GM19035 (cell line): ENCODE data around the gene GRIK3.
"Not testable (repeated sequence)": the region's sequence is repeated elsewhere in the genome, so short reads cannot be mapped to it uniquely, and the experiment has no call there.

Source experiments
- ATAC-seq: cut with Tn5 transposase; IDR thresholded peaks from one replicate; pipeline ENCODE4 v1.9.1; 2021; ENCODE audit not compliant: unreplicated experiment

Gene GRIK3

DNA sequence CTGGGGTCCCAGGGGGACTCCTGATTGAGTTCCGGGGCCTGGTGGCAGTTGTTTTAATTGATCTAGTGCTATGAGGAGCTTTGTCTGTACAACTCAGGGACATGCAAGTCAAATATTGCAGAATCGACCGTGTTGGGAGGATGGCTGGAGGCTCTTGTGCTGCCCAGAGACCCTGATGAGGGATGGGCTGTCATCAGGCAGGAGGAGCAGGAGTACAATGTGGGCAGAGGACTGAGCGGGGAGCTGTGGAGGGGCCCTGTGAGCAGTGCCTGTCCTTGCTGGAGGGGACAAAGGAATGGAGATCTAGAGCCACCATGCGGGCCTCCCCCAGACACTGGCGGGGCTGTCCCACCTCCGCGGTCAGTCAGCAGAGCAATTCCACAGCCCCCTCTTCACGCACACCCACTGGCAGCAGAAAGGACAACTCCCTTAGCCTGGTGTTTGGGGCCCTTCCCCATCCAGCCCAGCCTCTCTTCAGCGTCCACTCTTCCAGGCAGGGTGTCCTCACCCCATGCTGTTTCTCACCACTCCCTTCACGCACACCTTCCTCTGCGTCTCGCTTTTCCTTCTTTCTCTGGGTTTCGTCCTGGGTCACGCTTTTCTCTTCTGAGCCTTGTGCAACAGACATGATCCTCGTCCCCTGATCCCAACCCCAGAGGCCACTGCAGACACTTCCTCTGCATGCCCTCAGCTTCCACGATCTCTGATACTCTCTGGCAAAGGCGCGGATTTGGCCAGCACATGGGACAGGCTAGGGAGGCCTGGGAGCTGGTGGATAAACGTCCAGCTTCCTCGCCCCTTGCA lies 122.6 kb downstream of the GRIK3 start:
- no peak for ATAC-seq

DNA sequence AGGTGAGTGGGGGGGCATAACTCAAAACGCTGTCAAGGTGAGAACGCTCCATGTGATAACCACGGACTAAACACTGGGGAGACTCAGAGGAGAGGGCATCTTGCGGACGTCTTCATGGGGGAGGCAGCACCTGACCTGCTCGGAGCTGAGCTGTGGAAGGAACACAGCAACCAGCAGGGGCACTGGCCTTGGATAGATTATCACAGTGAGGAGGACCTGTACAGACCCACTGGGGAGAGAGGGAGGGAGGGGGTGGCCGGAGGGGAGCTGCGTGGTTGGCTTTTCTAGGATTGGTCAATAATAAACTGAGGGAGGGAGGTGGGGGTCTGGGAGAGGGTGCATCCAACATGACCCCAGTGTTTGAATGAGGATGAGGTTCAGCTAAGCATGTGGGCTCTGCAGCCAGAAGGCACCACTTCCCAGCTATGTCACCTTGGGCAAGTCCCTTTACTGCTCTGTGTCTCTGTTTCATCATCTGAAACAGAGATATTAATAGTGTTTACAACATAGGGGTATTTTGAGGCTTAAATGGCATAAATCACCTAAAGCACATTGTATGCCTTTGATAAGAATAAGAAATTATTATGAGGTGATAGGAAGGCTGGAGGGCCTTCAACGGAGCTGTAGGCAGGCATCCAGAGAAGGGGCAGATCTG lies 123.3 kb downstream of the GRIK3 start:
- no peak for ATAC-seq

DNA sequence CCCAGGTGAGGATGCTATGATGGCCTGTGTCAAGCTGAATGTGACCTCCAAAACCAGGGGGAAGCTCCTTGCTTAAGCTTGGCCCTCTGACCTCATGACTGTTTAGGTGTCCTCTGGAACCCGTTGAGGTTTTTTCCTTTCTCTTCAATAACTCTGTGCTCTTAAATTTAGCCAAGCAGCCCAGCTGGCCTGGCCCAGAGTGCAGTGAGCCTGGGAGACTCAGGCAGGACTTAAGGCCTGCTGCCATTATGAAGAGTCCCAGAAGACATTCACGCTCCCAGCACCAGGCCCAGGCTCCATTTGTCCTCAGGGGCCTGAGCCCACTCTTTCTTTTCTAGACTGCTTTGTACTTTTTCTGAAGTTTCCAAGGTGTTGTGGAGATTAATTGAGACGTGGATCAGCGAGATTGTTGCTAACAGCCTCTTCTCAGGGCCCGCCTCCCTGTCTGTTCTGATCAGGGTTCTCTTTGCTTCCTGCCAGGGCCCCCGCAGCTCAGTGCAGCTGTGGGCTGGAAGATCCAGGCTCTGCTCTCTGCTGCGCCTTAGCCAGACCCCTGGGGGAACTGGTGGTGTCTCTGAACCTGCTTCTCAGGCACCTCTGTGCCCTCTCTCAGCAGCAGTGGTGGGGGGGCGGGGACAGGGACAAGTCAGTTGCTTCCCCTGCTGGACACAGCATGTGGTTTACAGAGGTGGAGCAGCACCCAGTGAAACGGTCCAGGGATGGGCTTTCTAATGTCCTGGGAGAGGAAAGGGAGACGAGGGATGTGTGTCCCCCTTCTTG lies 124.2 kb downstream of the GRIK3 start:
- no peak for ATAC-seq

DNA sequence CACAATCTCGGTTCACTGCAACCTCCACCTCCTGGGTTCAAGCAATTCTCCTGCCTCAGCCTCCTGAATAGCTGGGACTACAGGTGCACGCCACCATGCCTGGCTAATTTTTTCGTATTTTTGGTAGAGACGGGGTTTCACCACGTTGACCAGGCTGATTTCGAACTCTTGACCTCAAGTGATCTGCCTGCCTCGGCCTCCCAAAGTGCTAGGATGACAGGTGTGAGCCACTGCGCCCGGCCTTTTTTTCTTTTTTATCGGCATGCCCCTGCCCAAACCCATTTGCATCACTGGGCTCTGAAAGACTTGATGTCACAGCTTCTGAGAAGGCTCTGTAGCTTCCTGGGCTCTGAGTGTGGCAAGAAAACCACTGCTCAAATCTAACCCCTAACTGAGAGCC lies 125.0 kb downstream of the GRIK3 start:
- not testable (repeated sequence) for ATAC-seq

DNA sequence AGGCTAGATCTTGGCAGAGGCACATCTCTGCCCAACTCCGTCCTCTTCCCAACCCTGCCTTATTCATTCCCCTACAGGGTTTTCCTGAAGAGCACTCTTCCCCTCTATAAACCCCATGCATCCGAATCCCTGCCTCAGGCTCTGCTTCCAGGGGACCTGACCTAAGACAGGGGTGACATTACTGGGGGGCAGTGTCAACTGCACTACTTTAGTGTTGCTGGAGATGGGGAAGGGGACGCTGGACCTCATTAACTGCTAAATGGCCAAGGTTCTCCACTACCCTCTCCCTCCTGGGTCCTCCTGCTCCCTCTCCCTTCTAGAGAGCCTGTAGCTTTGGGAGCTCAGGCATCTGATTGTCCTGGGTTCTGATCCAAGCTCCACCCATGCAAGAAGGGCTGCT lies 126.2 kb downstream of the GRIK3 start:
- ATAC-seq = no peak

DNA sequence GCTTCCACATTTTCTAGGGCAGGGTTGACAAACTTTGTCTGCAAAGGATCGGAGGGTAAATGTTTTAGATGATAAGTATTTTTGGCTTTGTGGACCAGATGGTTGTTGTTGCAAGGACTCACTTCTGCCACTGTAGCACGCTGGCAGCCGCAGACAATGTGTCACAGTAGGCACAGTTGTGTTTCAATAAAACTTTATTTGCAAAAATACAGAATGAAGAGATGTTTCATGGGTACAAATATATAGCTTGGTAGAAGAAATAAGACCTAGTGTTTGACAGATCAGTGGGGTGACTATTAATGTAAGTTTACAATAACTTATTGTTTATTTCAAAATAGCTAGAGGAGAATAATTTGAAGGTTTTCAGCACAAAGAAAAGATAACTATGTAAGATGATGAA lies 127.8 kb downstream of the GRIK3 start:
- no peak for ATAC-seq

DNA sequence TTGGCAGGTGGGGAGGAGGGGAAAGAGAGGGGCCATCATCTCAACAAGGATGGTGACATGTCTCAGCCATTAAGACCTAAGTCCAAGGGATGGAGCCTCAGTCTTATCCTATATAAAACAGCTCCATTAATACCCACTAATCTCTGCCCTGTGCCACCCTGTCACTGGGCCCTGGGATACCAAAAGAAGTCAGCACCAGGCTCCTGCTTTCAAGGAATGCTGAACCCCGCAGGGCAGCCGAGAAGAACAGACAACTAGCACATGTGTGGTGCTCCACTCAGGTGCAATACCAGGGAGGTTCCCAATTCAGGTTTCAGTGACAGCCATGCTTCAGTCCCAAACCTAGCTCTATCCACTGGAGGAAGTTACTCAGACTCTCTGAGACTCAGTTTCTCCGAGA lies 128.4 kb downstream of the GRIK3 start:
- no peak for ATAC-seq

DNA sequence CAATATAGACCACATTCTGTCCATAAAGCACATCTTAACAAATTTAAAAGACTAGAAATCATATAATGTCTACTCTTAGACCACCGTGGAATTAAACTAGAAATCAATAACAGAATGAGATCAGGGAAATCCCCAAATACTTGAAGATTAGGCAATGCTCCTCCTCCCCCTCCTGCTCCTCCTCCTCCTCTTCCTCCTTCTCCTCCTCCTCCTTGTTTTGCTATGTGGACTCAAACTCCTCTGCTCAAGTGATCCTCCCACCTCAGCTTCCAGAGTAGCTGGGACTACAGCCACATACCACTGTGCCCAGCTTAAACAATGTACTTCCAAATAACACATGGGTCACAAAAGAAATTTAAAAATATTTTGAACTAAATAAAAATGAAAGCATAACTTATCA lies 134.2 kb downstream of the GRIK3 start:
- no peak for ATAC-seq

DNA sequence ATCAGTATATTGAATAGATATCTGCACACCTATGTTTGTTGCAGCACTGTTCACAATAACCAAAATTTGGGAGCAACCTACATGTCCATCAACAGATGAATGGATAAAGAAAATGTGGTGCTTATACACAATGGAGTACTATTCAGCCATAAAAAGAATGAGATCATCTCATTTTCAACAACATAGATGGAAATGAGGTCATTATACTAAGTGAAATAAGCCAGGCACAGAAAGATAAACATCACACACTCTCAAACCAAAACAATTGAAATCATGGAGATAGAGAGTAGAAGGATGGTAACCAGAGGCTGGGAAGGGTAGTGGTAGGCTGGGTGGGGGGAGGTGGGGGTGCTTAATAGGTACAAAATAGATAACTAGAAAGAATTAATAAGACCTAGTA lies 136.5 kb downstream of the GRIK3 start:
- not testable (repeated sequence) for ATAC-seq

DNA sequence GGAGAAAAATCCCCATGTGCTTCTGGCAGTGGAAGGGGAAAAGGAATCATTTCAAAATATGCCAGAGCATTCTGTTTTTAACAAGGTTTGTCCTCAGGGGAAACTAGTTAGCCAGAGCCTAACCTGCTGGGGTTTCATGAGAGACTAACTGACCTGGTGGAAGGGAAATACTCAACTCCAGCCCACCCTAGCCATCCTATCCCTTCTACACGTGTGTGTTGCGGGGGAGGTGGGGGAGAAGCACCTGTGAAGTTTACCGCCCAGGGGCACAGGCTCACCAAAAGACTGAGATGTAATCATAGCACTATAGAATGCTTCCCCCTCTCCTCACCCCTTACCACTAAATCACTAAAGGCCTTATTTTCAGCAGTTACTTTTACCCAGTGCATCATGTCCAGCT lies 139.5 kb downstream of the GRIK3 start:
- ATAC-seq = no peak

DNA sequence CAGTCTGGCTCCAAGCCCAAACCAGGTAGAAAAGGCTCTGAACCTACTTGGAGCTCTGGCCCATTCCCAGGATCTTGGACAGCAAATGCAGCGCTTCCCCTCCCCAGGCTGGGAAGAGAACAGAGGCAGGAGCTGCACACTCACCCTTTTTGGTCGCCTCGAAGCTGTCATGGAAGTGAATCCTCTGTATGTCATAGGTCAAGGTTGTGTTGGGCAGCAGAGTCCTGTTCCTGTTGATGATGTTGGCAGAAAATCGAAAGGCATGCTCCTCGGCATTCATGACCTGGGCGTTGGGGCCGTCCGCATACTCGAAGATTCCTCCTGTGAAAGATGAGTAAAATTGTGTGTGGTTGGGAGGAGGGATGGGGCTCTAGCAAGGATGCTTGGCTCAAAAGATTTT lies 143.5 kb downstream of the GRIK3 start:
- ATAC-seq = no peak

DNA sequence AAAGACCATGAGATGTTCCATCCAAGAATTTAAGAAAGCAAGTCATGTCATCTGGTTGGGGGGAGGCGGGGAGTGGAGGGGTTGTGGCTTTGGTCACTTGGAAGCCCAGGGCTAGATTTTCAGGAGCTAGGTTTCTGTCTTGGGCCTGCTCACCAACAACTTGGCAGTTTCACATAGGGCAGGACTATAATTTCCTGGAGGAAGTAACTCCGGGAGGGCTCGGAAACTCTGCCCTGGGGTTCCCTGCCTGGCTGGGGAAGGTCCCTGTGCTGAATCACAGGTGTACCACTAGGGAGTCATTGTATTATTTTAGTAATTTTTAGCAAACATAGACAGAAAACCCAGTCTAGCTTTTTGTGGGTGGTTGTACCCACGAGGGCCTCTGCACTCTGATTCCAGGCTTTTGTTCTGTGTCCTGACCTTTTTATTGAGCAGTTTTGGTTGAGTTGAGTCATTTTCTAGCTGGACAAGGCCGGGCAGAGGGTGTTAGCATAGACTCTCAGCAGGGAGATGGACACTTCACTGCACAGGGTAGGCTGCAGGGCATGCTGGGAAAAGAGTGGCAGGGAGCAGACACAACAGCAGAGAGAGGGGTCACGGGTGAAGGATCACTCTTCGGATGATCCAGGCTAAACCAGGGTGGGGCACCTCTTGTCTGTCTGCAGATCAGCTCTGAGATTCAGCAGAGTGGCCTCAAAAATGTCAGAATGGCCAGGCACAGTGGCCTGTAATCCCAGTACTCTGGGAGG lies 144.7 kb downstream of the GRIK3 start:
- no peak for ATAC-seq

DNA sequence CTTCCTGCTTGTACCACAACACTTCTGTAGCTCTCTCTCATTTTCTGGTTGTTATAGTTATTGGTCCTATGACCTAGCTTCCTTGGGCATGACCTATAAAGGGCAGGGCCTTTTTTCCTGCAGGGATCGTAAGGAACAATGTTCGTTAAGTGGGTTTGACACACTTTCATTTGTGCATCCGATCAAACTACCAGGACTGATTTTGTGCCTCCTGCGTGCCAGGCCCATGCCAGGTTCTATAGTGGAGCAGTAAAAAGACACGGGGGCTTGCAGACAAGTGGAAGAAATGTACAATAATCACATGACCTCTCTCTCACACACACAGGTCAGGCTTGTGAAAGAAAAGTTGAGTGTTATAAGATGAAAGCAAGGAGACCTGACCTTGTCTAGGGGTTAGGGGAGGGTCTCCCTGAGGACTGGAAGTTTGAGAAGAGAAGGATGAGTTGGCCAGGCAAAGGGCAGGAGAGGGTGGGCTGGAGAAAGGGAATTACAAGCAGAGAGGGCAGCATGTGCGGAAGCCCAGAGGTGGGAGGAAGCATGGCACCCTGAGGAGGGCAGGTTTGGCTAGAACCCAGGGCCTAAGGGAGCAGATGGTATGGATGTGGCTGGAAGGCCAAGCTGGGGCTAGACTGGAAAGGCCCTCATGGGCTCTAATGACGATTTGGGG lies 145.4 kb downstream of the GRIK3 start:
- no peak for ATAC-seq

DNA sequence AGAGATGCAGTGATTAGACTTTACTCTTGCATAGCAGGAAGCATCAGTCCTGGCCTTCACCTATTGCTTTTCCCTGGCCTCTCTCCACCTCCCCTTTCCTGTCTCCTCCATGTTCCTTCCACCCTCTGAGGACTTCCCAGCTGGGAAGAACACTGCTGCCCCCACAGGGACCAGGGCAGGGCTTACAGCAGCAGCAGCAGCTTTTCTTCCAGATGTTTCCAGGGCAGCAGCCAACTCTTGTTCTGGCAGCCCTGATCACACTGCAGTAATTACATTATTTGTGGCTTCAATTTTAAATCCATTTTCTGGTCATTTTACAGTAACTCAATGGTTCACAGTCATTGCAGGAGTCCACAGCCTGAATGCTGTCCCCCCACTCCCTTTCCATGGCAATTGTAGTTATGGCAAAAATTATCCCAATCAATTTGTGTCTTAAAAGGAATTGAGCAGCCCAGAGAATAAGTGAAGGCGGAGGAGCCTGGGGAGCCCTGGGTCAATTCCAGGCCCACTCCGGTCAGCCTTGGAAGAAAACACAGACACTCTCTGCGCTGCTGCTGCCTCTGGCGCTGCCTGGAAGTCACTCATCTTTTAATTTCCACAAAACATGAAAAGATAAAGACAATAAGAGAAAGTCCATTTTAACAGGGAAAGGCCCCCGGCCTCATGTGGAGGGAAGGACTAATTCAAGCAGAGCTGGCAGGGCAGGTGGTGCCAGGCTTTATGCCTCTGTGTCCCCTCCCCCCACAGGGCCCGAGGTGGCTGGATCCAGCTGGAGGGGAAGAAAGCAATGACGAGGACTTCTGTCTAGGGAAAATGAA lies 148.6 kb downstream of the GRIK3 start:
- ATAC-seq = no peak

DNA sequence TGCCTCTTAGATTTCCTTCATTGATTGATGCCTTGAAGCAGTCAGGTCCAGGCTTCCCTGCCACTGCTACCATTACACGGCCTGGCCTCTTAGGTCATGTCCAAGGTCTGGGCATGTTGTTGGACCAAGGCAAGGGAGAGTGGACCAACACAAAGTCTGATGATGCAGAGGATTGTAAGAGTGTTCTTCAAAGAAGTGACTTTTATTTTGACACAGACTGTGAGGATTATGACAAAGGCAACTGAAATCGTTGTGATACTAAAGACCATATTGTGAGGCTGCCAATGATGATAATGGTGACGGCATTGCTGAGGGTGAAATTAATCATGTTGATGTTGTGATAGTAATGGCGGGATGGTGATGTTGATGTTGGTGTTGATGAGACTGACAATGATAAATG lies 149.5 kb downstream of the GRIK3 start:
- ATAC-seq = no peak

DNA sequence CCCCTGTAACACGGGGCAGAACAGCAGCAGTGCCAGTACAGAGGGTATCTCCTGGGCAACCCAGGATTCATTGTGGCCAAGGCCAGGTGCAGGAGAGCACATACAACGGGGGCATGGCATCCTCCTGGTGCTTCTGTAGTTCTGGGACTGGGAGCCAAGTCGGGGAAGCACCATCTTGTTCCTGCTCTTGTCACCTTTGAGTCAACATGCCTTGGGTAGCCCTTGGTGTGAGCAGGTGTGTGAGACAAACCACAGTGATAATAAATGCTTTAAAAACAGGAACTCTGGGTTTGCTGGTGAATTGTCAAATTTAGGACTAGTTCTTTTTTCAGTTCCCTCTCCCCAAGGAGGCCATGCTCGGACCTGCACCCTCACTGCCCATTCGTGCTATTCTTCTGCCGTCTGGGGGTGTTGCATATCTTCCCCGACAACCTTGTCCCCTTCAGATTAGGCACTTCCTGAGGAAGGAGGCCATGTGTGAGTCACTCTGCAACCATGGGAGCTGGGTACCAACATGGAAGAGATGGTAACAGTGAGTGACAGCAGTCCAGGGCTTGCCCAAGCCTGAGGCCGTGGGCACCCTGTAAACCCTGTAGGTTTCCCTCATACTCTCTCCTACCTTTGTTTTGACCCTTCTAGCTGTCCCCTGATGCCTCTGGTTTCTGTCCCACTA lies 150.2 kb downstream of the GRIK3 start:
- ATAC-seq = no peak

DNA sequence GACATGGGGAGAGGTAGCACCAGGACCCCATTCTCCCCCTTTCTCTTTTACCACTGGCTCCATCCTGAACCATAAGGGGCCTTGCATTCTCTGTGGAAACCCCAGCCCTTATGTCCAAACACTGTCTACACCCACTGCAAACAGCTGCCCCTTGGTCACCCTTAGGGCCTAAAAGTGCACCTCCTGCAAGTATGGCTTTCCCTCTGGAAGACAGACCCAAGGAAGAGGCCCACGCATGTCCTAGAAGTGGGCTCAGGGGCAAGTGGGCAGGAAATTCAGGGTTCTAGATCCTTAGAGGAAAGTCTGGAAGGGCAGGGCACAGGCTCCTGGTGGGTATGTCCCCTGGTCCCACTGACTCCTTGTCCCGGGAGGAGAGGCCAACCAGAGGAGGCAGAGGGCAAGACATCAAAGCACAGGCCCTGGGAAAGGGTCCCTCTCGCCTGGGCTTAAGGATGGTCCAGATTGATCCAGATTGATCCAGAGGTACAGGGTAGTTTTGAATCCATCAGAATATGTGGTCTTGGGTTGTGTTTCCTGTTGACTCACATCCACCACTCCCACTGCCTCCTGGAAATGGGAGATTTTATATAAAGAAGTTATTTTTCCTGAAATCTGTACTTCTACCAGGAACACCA lies 150.9 kb downstream of the GRIK3 start:
- ATAC-seq = no peak

DNA sequence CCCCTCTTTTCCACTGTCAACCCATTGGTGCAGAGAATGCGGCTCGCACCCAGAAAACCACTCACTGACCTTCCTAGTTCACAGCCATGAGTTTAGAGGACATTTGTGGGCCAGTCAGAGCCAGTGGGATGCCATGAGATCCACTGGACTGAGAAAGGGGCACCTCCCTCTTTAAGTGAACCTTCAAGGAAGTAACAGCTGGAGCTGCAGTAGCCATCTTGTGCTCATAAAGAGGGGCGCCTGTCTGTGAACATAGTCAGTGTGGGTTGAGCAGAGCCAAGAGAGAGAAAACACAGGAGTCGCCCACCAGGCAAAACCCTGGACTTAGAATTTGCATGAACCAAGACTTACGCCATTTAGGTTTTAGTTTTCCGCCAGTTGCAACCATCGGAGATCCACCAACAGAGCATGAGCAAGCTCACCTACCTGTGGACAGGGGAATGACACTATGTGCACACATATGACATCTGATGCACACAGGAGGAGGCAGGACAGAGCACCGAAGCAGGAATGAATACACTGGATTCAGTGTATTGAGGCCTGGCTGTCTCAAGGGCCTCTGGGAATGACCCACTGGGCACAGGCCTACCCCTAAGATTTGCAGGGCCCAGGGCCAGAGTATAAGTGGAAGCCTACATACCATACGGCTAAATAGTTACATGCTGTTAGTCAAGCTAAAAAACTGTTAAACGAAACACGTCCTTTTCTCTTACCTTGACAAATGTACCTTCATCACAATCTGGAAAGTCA lies 151.6 kb downstream of the GRIK3 start:
- no peak for ATAC-seq
